ENCODE data around the gene PDLIM1.

- TF ChIP-seq, protein P1, sequence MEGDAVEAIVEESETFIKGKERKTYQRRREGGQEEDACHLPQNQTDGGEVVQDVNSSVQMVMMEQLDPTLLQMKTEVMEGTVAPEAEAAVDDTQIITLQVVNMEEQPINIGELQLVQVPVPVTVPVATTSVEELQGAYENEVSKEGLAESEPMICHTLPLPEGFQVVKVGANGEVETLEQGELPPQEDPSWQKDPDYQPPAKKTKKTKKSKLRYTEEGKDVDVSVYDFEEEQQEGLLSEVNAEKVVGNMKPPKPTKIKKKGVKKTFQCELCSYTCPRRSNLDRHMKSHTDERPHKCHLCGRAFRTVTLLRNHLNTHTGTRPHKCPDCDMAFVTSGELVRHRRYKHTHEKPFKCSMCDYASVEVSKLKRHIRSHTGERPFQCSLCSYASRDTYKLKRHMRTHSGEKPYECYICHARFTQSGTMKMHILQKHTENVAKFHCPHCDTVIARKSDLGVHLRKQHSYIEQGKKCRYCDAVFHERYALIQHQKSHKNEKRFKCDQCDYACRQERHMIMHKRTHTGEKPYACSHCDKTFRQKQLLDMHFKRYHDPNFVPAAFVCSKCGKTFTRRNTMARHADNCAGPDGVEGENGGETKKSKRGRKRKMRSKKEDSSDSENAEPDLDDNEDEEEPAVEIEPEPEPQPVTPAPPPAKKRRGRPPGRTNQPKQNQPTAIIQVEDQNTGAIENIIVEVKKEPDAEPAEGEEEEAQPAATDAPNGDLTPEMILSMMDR (CRISPR knock-in tag; IDR thresholded peaks at IDR 0.05), result no peak
- no peak for TF ChIP-seq ZNF883 (CRISPR knock-in tag; IDR thresholded peaks at IDR 0.05; ENCODE audit: not compliant biosample characterization)
- TF ChIP-seq CEBPB (IDR thresholded peaks at IDR 0.05; ENCODE audit: borderline replicate concordance, low read depth, low read length), result no peak
- TF ChIP-seq ZNF776 (CRISPR knock-in tag; IDR thresholded peaks at IDR 0.05), result no peak
- TF ChIP-seq, protein P2, sequence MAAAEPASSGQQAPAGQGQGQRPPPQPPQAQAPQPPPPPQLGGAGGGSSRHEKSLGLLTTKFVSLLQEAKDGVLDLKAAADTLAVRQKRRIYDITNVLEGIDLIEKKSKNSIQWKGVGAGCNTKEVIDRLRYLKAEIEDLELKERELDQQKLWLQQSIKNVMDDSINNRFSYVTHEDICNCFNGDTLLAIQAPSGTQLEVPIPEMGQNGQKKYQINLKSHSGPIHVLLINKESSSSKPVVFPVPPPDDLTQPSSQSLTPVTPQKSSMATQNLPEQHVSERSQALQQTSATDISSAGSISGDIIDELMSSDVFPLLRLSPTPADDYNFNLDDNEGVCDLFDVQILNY (CRISPR knock-in tag; conservative IDR thresholded peaks at IDR 0.05), result no peak
- TF ChIP-seq, protein P3, sequence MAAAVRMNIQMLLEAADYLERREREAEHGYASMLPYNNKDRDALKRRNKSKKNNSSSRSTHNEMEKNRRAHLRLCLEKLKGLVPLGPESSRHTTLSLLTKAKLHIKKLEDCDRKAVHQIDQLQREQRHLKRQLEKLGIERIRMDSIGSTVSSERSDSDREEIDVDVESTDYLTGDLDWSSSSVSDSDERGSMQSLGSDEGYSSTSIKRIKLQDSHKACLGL (CRISPR knock-in tag; IDR thresholded peaks at IDR 0.05), result no peak
- TF ChIP-seq, protein P4, sequence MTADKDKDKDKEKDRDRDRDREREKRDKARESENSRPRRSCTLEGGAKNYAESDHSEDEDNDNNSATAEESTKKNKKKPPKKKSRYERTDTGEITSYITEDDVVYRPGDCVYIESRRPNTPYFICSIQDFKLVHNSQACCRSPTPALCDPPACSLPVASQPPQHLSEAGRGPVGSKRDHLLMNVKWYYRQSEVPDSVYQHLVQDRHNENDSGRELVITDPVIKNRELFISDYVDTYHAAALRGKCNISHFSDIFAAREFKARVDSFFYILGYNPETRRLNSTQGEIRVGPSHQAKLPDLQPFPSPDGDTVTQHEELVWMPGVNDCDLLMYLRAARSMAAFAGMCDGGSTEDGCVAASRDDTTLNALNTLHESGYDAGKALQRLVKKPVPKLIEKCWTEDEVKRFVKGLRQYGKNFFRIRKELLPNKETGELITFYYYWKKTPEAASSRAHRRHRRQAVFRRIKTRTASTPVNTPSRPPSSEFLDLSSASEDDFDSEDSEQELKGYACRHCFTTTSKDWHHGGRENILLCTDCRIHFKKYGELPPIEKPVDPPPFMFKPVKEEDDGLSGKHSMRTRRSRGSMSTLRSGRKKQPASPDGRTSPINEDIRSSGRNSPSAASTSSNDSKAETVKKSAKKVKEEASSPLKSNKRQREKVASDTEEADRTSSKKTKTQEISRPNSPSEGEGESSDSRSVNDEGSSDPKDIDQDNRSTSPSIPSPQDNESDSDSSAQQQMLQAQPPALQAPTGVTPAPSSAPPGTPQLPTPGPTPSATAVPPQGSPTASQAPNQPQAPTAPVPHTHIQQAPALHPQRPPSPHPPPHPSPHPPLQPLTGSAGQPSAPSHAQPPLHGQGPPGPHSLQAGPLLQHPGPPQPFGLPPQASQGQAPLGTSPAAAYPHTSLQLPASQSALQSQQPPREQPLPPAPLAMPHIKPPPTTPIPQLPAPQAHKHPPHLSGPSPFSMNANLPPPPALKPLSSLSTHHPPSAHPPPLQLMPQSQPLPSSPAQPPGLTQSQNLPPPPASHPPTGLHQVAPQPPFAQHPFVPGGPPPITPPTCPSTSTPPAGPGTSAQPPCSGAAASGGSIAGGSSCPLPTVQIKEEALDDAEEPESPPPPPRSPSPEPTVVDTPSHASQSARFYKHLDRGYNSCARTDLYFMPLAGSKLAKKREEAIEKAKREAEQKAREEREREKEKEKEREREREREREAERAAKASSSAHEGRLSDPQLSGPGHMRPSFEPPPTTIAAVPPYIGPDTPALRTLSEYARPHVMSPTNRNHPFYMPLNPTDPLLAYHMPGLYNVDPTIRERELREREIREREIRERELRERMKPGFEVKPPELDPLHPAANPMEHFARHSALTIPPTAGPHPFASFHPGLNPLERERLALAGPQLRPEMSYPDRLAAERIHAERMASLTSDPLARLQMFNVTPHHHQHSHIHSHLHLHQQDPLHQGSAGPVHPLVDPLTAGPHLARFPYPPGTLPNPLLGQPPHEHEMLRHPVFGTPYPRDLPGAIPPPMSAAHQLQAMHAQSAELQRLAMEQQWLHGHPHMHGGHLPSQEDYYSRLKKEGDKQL (CRISPR knock-in tag; IDR thresholded peaks at IDR 0.05; ENCODE audit: low read depth), result no peak
- TF ChIP-seq, protein P5, sequence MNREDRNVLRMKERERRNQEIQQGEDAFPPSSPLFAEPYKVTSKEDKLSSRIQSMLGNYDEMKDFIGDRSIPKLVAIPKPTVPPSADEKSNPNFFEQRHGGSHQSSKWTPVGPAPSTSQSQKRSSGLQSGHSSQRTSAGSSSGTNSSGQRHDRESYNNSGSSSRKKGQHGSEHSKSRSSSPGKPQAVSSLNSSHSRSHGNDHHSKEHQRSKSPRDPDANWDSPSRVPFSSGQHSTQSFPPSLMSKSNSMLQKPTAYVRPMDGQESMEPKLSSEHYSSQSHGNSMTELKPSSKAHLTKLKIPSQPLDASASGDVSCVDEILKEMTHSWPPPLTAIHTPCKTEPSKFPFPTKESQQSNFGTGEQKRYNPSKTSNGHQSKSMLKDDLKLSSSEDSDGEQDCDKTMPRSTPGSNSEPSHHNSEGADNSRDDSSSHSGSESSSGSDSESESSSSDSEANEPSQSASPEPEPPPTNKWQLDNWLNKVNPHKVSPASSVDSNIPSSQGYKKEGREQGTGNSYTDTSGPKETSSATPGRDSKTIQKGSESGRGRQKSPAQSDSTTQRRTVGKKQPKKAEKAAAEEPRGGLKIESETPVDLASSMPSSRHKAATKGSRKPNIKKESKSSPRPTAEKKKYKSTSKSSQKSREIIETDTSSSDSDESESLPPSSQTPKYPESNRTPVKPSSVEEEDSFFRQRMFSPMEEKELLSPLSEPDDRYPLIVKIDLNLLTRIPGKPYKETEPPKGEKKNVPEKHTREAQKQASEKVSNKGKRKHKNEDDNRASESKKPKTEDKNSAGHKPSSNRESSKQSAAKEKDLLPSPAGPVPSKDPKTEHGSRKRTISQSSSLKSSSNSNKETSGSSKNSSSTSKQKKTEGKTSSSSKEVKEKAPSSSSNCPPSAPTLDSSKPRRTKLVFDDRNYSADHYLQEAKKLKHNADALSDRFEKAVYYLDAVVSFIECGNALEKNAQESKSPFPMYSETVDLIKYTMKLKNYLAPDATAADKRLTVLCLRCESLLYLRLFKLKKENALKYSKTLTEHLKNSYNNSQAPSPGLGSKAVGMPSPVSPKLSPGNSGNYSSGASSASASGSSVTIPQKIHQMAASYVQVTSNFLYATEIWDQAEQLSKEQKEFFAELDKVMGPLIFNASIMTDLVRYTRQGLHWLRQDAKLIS (CRISPR knock-in tag; IDR thresholded peaks at IDR 0.05), result no peak
- TF ChIP-seq NFKBIZ (CRISPR knock-in tag; IDR thresholded peaks at IDR 0.05), result no peak
- TF ChIP-seq ZNF569 (CRISPR knock-in tag; IDR thresholded peaks at IDR 0.05; ENCODE audit: borderline replicate concordance), result no peak
- no peak for TF ChIP-seq PREB (CRISPR knock-in tag; IDR thresholded peaks at IDR 0.05)
- TF ChIP-seq, protein P6, sequence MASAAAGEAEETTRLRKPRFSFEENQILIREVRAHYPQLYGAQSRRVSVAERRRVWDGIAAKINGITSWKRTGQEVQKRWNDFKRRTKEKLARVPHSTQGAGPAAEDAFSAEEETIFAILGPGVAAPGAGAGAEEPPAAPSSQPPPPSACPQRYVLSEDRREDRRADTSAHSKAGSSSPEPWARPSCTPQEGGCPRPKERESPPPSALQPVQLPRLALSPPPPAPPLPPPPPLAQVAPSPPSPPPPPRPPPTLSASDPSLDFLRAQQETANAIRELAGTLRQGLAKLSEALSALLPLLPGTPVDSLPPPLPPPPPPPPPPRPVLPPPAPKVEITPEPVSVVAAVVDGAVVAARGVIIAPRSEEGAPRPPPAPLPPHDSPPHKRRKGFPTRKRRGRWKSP (CRISPR knock-in tag; IDR thresholded peaks at IDR 0.05), result no peak
- no peak for TF ChIP-seq PLRG1 (conservative IDR thresholded peaks at IDR 0.05)
Measured at GRCh38 chr10:95241533-95241932, 49.3 kb downstream of the PDLIM1 start.
